SK-N-SH treated with all-trans-retinoic acid at 6 μM for 48 hours (cell line): Measurements from ENCODE around the gene FOXN3.

Experiments used
- ARNTL ChIP-seq: fragments of 450-650 bp; formaldehyde crosslinking; IDR thresholded peaks from 2 replicates; pipeline ENCODE4 v1.5.0; 2020; ENCODE audit warnings: low read depth, mild to moderate bottlenecking, moderate library complexity, borderline replicate concordance
- BACH2 ChIP-seq: fragments of 250-450 bp; sonication (Bioruptor Pico); IDR thresholded peaks from 2 replicates; pipeline ENCODE4 v1.9.0; 2021; ENCODE audit warnings: mild to moderate bottlenecking, borderline replicate concordance
- CREB5 ChIP-seq: fragments of 250-450 bp; sonication (Bioruptor Pico); IDR thresholded peaks from 2 replicates; pipeline ENCODE4 v1.5.1; 2020; ENCODE audit warnings: low read depth, mild to moderate bottlenecking, moderate library complexity
- CSDC2 ChIP-seq: fragments of 250-450 bp; sonication (Bioruptor Pico); IDR thresholded peaks from 2 replicates; pipeline ENCODE4 v1.5.0; 2020; ENCODE audit warnings: mild to moderate bottlenecking, moderate library complexity
- CSRNP3 ChIP-seq: fragments of 250-450 bp; sonication (Bioruptor Pico); IDR thresholded peaks from 2 replicates; pipeline ENCODE4 v1.5.1; 2021; ENCODE audit warnings: mild to moderate bottlenecking, moderate library complexity
- OSR1 ChIP-seq: fragments of 250-450 bp; sonication (Bioruptor Pico); IDR thresholded peaks from 2 replicates; pipeline ENCODE4 v1.8.0; 2022; ENCODE audit warnings: moderate library complexity, mild to moderate bottlenecking, inconsistent platforms
- RARB ChIP-seq: fragments of 250-450 bp; sonication (Bioruptor Pico); IDR thresholded peaks from 2 replicates; pipeline ENCODE4 v1.8.0; 2021; ENCODE audit warnings: mild to moderate bottlenecking, moderate library complexity
- TOX ChIP-seq: fragments of 250-450 bp; sonication (Bioruptor Pico); IDR thresholded peaks from 2 replicates; pipeline ENCODE4 v1.8.0; 2021; ENCODE audit warnings: mild to moderate bottlenecking, moderate library complexity, borderline replicate concordance
- ZC3H10 ChIP-seq: fragments of 250-450 bp; sonication (Bioruptor Pico); IDR thresholded peaks from 2 replicates; pipeline ENCODE4 v1.5.1; 2021; ENCODE audit warnings: mild to moderate bottlenecking, moderate library complexity
- TF ChIP-seq, protein P1 (sequence below): fragments of 250-450 bp; sonication (Bioruptor Pico); IDR thresholded peaks from 2 replicates; pipeline ENCODE4 v1.5.0; 2020; ENCODE audit warnings: mild to moderate bottlenecking, moderate library complexity
- TF ChIP-seq, protein P2 (sequence below): fragments of 250-450 bp; sonication (Bioruptor Pico); IDR thresholded peaks from 2 replicates; pipeline ENCODE4 v1.8.0; 2020; ENCODE audit warnings: mild to moderate bottlenecking, moderate library complexity, borderline replicate concordance

DNA sequence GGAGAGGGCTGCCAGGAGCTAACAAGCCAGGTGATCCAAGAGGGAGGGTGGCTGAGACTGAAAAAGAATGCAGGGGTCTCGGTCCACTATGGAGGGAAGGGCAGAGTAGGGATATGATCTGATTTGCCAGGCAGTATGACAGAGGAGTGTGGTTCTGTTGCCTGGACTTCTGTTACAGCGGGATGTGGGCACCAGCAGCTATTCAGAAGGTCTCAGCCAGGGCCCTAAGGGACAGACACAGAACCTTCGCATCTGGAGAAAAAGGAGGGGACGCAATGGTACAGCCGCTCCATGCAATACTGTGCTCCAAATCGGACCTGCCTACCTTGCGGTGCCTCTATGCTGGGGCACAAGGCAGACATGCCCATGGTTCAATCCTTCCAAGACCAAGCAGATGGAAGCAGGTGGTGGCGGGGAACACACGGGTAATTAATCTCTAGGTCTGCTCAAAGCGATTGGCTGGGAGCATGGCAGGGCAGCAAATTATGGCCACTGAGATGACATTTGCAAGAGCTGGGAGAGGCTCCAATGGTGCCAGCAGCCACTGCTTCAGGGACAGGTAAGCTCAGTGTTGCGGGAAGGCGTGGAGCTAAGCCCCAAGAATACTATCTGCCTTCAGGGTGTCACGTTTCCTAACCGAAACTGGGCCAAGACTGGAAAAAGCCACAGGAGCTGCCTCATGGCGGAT, 185.5 kb downstream of the FOXN3 start:
- no peak for TF ChIP-seq CSDC2
- TF ChIP-seq ZC3H10 (CRISPR knock-in tag), result no peak
- TF ChIP-seq ARNTL (CRISPR knock-in tag), result no peak
- TF ChIP-seq CREB5, result no peak
- TF ChIP-seq, protein P1, sequence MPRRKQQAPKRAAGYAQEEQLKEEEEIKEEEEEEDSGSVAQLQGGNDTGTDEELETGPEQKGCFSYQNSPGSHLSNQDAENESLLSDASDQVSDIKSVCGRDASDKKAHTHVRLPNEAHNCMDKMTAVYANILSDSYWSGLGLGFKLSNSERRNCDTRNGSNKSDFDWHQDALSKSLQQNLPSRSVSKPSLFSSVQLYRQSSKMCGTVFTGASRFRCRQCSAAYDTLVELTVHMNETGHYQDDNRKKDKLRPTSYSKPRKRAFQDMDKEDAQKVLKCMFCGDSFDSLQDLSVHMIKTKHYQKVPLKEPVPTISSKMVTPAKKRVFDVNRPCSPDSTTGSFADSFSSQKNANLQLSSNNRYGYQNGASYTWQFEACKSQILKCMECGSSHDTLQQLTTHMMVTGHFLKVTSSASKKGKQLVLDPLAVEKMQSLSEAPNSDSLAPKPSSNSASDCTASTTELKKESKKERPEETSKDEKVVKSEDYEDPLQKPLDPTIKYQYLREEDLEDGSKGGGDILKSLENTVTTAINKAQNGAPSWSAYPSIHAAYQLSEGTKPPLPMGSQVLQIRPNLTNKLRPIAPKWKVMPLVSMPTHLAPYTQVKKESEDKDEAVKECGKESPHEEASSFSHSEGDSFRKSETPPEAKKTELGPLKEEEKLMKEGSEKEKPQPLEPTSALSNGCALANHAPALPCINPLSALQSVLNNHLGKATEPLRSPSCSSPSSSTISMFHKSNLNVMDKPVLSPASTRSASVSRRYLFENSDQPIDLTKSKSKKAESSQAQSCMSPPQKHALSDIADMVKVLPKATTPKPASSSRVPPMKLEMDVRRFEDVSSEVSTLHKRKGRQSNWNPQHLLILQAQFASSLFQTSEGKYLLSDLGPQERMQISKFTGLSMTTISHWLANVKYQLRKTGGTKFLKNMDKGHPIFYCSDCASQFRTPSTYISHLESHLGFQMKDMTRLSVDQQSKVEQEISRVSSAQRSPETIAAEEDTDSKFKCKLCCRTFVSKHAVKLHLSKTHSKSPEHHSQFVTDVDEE (CRISPR knock-in tag), result no peak
- no peak for TF ChIP-seq BACH2 (CRISPR knock-in tag)
- TF ChIP-seq OSR1 (CRISPR knock-in tag), result no peak
- no peak for TF ChIP-seq CSRNP3 (CRISPR knock-in tag)
- TF ChIP-seq, protein P2, sequence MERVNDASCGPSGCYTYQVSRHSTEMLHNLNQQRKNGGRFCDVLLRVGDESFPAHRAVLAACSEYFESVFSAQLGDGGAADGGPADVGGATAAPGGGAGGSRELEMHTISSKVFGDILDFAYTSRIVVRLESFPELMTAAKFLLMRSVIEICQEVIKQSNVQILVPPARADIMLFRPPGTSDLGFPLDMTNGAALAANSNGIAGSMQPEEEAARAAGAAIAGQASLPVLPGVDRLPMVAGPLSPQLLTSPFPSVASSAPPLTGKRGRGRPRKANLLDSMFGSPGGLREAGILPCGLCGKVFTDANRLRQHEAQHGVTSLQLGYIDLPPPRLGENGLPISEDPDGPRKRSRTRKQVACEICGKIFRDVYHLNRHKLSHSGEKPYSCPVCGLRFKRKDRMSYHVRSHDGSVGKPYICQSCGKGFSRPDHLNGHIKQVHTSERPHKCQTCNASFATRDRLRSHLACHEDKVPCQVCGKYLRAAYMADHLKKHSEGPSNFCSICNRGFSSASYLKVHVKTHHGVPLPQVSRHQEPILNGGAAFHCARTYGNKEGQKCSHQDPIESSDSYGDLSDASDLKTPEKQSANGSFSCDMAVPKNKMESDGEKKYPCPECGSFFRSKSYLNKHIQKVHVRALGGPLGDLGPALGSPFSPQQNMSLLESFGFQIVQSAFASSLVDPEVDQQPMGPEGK (CRISPR knock-in tag), result no peak
- TF ChIP-seq RARB, result no peak
- TF ChIP-seq TOX (CRISPR knock-in tag), result no peak
